ENCODE data around the gene KIF23.

KIF23 gene

GRCh38 chr15:69389426-69389825 lies 24.7 kb upstream of the KIF23 start:
- no peak for DNase-seq (ENCODE audit: extremely low read depth, low read depth)

GRCh38 chr15:69390575-69390974 lies 23.6 kb upstream of the KIF23 start:
- no peak for TF ChIP-seq CTCF (IDR thresholded peaks at IDR 0.05; ENCODE audit: low read depth, low read length)
- no peak for DNase-seq (ENCODE audit: extremely low read depth, low read depth)

More at GRCh38 chr15:69389426-69389825, 24.7 kb upstream of the KIF23 start:
- TF ChIP-seq CTCF (IDR thresholded peaks at IDR 0.05; ENCODE audit: low read depth, low read length) = no peak

- TF ChIP-seq CTCF (IDR thresholded peaks at IDR 0.05; ENCODE audit: low read depth, low read length) = no peak
- DNase-seq (ENCODE audit: extremely low read depth, low read depth) = no peak
Observed at GRCh38 chr15:69391046-69391757, 22.9 kb upstream of the KIF23 start.

GRCh38 chr15:69392352-69392751 lies 21.8 kb upstream of the KIF23 start:
- DNase-seq (ENCODE audit: extremely low read depth, low read depth) = no peak

GRCh38 chr15:69393831-69394491 lies 20.2 kb upstream of the KIF23 start:
- TF ChIP-seq CTCF (IDR thresholded peaks at IDR 0.05; ENCODE audit: low read depth, low read length) = no peak
- no peak for DNase-seq (ENCODE audit: extremely low read depth, low read depth)

More at GRCh38 chr15:69392352-69392751, 21.8 kb upstream of the KIF23 start:
- no peak for TF ChIP-seq CTCF (IDR thresholded peaks at IDR 0.05; ENCODE audit: low read depth, low read length)

- peak; percentile 94 for TF ChIP-seq CTCF (IDR thresholded peaks at IDR 0.05; ENCODE audit: low read depth, low read length)
- DNase-seq (ENCODE audit: extremely low read depth, low read depth) = no peak
Observed at GRCh38 chr15:69394556-69395282, 19.4 kb upstream of the KIF23 start.

GRCh38 chr15:69395460-69395859 lies 18.7 kb upstream of the KIF23 start:
- DNase-seq (ENCODE audit: extremely low read depth, low read depth) = no peak
- no peak for TF ChIP-seq CTCF (IDR thresholded peaks at IDR 0.05; ENCODE audit: low read depth, low read length)

Measured in AG09319 (cell line).